Kidney epithelial cell (primary cell): ENCODE results near the gene UPP1. TPM values are rescaled to one million over a fixed set of nuclear protein-coding genes. Genes with fewer than 3 reads are reported as not detected.

Source experiments
- DNase-seq: peaks from one replicate; pipeline ENCODE4 v3.0.0-alpha.2; 2010; ENCODE audit warnings: low read depth
- H3K27me3 ChIP-seq: 2 replicates; pipeline ENCODE4 v1.6.0; 2011; ENCODE audit warnings: low read length; ENCODE audit not compliant: control insufficient read depth, insufficient read depth
- H3K36me3 ChIP-seq: 2 replicates; pipeline ENCODE4 v1.5.1; 2011; ENCODE audit warnings: low read length; ENCODE audit not compliant: control insufficient read depth, insufficient read depth
- H3K4me3 ChIP-seq: 2 replicates; pipeline ENCODE4 v1.5.1; 2011; ENCODE audit warnings: low read depth, mild to moderate bottlenecking, control low read depth, low read length
- CTCF ChIP-seq: IDR thresholded peaks from 2 replicates; pipeline ENCODE4 v1.5.1; 2011; ENCODE audit warnings: mild to moderate bottlenecking, moderate library complexity, low read length, control low read depth, inconsistent platforms; ENCODE audit not compliant: insufficient read depth, poor library complexity, severe bottlenecking
- total RNA-seq: library from RNA; depleted of rRNA; stranded (reverse); fragments of >200 nt; gene quantifications from 2 replicates; pipeline ENCODE4 v1.2.3, GENCODE V29; 2015

UPP1 gene
- total RNA-seq, 1 donor from 2014 or later: 421 TPM

- Histone ChIP-seq H3K27me3 (no peaks in the 10 kb centered on the region), H3K4me3 (no peak overlapping the region), H3K36me3 (peaks cover 5% of the 10 kb centered on the region)
- DNase-seq: no peak
- TF ChIP-seq CTCF: no peak
Observed at GRCh38 chr7:48102530-48102929, 13.5 kb downstream of the UPP1 start.

GRCh38 chr7:48105045-48105444, 16.0 kb downstream of the UPP1 start:
- H3K36me3 ChIP-seq: peaks cover 8% of the 10 kb centered on the region
- no peak overlapping the region for H3K4me3 ChIP-seq
- no peaks in the 10 kb centered on the region for H3K27me3 ChIP-seq
- no peak for DNase-seq
- TF ChIP-seq CTCF: no peak

GRCh38 chr7:48106906-48107659, 18.0 kb downstream of the UPP1 start:
- no peak for TF ChIP-seq CTCF
- no peaks in the 10 kb centered on the region for H3K27me3 ChIP-seq
- peaks cover 8% of the 10 kb centered on the region for H3K36me3 ChIP-seq
- H3K4me3 ChIP-seq: no peak overlapping the region
- no peak for DNase-seq

- no peak overlapping the region for H3K4me3 ChIP-seq
- no peaks in the 10 kb centered on the region for H3K27me3 ChIP-seq
- no peak for DNase-seq
- TF ChIP-seq CTCF: no peak
- H3K36me3 ChIP-seq: peaks cover 7% of the 10 kb centered on the region
Observed at GRCh38 chr7:48107926-48108472, 18.9 kb downstream of the UPP1 start.

- H3K36me3 ChIP-seq: peaks cover 6% of the 10 kb centered on the region
- no peak for DNase-seq
- no peak for TF ChIP-seq CTCF
Observed at GRCh38 chr7:48108959-48109847, 20.1 kb downstream of the UPP1 start.

More at GRCh38 chr7:48108959-48109847, 20.1 kb downstream of the UPP1 start:
- Histone ChIP-seq H3K27me3 (no peaks in the 10 kb centered on the region), H3K4me3 (no peak overlapping the region)
